CD4-positive, alpha-beta memory T cell (primary cell): ENCODE data around the gene SDCBP2. TPM values are rescaled to one million over a fixed set of nuclear protein-coding genes. Genes with fewer than 3 reads are reported as not detected.

Experiments used
- polyA plus RNA-seq, 2 donors: library from polyadenylated mRNA; unstranded; fragments of 300-500 nt; fragmentation: Illumina TruSeq; gene quantifications; one replicate each; pipeline ENCODE4 v1.2.3, GENCODE V29; 2021
- total RNA-seq, 2 experiments: library from RNA; stranded (reverse); gene quantifications; one replicate each; pipeline ENCODE4 v1.2.3, GENCODE V29; 2021

Gene SDCBP2
- total and polyA plus RNA-seq, 4 experiments from 2014 or later = 0.61 to 2.2 (median 1.2) TPM

Other genes starting within 250 kb of the SDCBP2 start
- 100 to 1,000 TPM; 118 to 123 TPM for gene PSMF1, start 210.5 kb downstream of the SDCBP2 start, total RNA-seq
- gene PSMF1, start 210.5 kb downstream of the SDCBP2 start, polyA plus RNA-seq = 100 to 1,000 TPM; 134 to 189 TPM
- gene TMEM74B, start 144.2 kb downstream of the SDCBP2 start, total RNA-seq = not detected
- not detected for gene TMEM74B, start 144.2 kb downstream of the SDCBP2 start, polyA plus RNA-seq
- under 1 TPM in 1 of 2 experiments, not detected in 1; 0.20 TPM for gene C20orf202, start 125.7 kb downstream of the SDCBP2 start, total RNA-seq
- gene C20orf202, start 125.7 kb downstream of the SDCBP2 start, polyA plus RNA-seq = under 1 TPM in 1 of 2 donors, not detected in 1; 0.18 TPM
- under 1 TPM in 1 of 2 experiments, not detected in 1; 0.78 TPM for gene RAD21L1, start 103.1 kb downstream of the SDCBP2 start, total RNA-seq
- gene RAD21L1, start 103.1 kb downstream of the SDCBP2 start, polyA plus RNA-seq = not detected
- 10 to 100 TPM; 14.3 to 15.9 TPM for gene SNPH, start 62.8 kb downstream of the SDCBP2 start, total RNA-seq
- 1 to 10 TPM; 2.5 to 6.6 TPM for gene SNPH, start 62.8 kb downstream of the SDCBP2 start, polyA plus RNA-seq
- 10 to 100 TPM; 77.8 to 86.4 TPM for gene FKBP1A, start 63.9 kb upstream of the SDCBP2 start, total RNA-seq
- gene FKBP1A, start 63.9 kb upstream of the SDCBP2 start, polyA plus RNA-seq = 10 to 100 TPM; 47.0 to 62.2 TPM
- gene NSFL1C, start 137.7 kb upstream of the SDCBP2 start, total RNA-seq = 10 to 100 TPM; 57.5 to 65.8 TPM
- 100 to 1,000 TPM in 1 of 2 donors, 10 to 100 TPM in 1; 77.3 to 105 TPM for gene NSFL1C, start 137.7 kb upstream of the SDCBP2 start, polyA plus RNA-seq
- not detected for gene SIRPB2, start 162.3 kb upstream of the SDCBP2 start, total RNA-seq
- gene SIRPB2, start 162.3 kb upstream of the SDCBP2 start, polyA plus RNA-seq = not detected
- gene SIRPD, start 228.6 kb upstream of the SDCBP2 start, total RNA-seq = under 1 TPM in 1 of 2 experiments, not detected in 1; 0.17 TPM
- gene SIRPD, start 228.6 kb upstream of the SDCBP2 start, polyA plus RNA-seq = under 1 TPM in 1 of 2 donors, not detected in 1; 0.11 TPM